ENCODE results near the gene TDRD1.

Gene TDRD1

DNA sequence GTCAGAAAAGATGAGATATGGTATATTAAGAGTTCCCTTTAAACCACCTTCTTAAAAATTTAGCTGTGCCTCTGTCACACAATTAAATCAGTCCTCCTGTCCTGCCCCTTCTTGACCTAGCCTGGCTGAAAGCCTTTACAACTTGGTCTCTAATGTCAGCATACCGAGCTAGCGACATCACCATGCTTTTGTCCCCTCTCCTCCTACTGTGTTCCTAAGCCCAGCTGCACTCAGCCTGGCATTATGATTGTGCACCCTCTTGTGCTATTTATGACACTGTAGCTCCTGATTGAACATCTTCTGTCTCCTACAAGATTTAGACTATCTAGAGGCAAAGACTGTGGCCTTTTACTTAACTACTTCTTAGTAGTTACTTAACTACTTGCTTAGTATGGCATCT is 29.2 kb downstream of the TDRD1 start:
- no peak for DNase-seq (ENCODE audit: low read depth, low spot score)
- ChIA-PET POLR2A (no interaction called here), CTCF (no interaction called here)
- H3K4me3 ChIP-seq (ENCODE audit: low read depth, low read length) = no peak overlapping the region
- TF ChIP-seq, protein P1, sequence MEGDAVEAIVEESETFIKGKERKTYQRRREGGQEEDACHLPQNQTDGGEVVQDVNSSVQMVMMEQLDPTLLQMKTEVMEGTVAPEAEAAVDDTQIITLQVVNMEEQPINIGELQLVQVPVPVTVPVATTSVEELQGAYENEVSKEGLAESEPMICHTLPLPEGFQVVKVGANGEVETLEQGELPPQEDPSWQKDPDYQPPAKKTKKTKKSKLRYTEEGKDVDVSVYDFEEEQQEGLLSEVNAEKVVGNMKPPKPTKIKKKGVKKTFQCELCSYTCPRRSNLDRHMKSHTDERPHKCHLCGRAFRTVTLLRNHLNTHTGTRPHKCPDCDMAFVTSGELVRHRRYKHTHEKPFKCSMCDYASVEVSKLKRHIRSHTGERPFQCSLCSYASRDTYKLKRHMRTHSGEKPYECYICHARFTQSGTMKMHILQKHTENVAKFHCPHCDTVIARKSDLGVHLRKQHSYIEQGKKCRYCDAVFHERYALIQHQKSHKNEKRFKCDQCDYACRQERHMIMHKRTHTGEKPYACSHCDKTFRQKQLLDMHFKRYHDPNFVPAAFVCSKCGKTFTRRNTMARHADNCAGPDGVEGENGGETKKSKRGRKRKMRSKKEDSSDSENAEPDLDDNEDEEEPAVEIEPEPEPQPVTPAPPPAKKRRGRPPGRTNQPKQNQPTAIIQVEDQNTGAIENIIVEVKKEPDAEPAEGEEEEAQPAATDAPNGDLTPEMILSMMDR (IDR thresholded peaks at IDR 0.05; ENCODE audit: insufficient read depth, low read length, missing control alignments) = no peak

DNA sequence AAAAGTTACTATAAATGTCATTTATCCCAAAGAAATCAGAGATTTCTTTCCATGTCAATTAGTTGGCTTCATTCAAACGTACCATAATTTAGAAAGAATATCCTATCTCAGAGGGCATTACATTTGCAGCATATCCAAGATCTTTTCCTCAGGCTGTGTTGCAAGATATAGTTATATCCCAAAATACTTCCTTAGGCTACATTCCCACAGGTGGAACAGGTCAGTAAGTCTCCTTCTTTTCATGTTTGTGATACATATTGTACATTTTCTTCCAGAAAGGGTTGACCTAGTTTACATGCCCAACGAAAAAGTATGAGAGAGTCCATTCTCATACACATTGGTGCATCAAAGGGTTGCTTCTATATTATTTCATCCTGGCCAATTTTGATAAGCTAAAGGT is 33.0 kb downstream of the TDRD1 start:
- CTCF ChIA-PET = no interaction called here
- POLR2A ChIA-PET = no interaction called here
- DNase-seq (ENCODE audit: low read depth, low spot score) = no peak
- TF ChIP-seq, protein P1 (IDR thresholded peaks at IDR 0.05; ENCODE audit: insufficient read depth, low read length, missing control alignments) = no peak
- no peak overlapping the region for H3K4me3 ChIP-seq (ENCODE audit: low read depth, low read length)

DNA sequence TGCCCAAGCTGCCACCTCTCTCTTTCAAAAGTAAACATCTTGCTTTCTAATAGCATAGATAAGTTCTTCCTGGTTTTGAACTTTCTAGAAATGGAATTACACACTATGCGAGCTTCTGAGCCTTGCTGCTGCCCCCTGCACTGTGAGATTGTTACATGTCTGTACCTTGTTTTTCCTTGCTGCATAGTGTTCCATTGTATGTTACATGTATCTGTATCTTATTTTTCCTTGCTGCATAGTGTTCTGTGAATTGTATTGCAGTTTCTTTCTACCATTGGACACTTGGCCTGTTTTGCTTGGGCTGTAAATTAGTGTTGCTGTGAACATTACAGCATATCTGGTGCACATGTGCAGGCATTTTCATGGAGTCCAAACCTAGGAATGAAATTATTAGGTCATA is 35.9 kb downstream of the TDRD1 start:
- no peak overlapping the region for H3K4me3 ChIP-seq (ENCODE audit: low read depth, low read length)
- TF ChIP-seq, protein P1 (IDR thresholded peaks at IDR 0.05; ENCODE audit: insufficient read depth, low read length, missing control alignments) = no peak
- CTCF ChIA-PET = no interaction called here
- POLR2A ChIA-PET = no interaction called here
- no peak for DNase-seq (ENCODE audit: low read depth, low spot score)

DNA sequence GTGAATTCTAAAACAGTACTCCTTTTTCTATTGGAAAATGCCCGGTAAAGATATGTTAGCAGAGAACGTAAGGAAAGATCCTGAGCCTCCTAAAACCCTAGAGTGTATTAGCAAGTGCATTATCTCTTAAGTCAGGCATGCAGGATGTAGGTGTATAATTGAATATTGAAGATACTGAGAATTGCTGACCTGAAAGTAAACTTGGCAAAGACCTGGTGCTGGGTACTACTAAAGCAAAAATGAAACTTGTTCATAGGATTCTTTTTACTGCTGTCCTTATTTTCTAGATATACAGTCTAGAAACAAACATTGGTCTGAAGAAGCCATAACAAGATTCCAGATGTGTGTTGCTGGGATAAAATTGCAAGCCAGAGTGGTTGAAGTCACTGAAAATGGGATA is 41.1 kb downstream of the TDRD1 start:
- ChIA-PET CTCF (no interaction called here), POLR2A (no interaction called here)
- TF ChIP-seq, protein P1 (IDR thresholded peaks at IDR 0.05; ENCODE audit: insufficient read depth, low read length, missing control alignments) = no peak
- no peak for DNase-seq (ENCODE audit: low read depth, low spot score)
- no peak overlapping the region for H3K4me3 ChIP-seq (ENCODE audit: low read depth, low read length)

DNA sequence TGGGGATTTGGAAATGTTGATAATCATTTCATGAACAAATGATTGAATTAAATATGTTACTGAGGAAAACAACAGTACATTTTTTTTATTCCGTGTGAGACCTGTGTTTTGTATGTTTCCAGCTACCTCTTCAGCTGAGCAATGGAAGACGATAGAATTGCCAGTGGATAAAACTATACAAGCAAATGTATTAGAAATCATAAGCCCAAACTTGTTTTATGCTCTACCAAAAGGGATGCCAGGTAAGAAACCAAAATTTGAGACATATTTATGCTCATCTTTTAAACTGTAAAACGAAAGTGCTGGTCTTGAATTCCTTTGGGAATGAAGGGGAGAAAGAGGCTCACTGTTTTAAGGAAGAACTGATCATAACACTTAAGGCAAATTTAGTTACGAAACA is 42.1 kb downstream of the TDRD1 start:
- POLR2A ChIA-PET = no interaction called here
- CTCF ChIA-PET = no interaction called here
- H3K4me3 ChIP-seq (ENCODE audit: low read depth, low read length) = no peak overlapping the region
- no peak for DNase-seq (ENCODE audit: low read depth, low spot score)
- TF ChIP-seq, protein P1 (IDR thresholded peaks at IDR 0.05; ENCODE audit: insufficient read depth, low read length, missing control alignments) = no peak

DNA sequence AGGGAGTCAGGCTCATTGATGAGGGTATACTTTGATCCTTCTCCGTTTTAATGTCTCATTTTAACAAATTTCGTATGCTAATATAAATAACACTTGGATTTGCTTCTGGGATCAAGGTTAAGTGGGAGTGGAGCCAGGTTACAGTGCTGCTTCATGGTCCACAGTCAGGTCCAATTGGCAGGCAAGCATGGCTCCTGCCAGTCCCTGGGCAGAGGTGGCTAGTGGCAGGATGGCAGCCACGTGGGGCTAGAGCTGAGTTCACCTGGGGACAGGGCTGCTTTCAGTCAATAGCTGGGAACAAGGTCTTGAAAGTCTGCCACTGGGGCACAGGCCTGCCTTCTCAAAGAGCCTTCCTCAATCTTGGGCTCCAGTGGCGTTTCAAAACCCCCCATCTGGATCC is 43.9 kb downstream of the TDRD1 start:
- ChIA-PET CTCF (no interaction called here), POLR2A (no interaction called here)
- no peak overlapping the region for H3K4me3 ChIP-seq (ENCODE audit: low read depth, low read length)
- no peak for DNase-seq (ENCODE audit: low read depth, low spot score)
- TF ChIP-seq, protein P1 (IDR thresholded peaks at IDR 0.05; ENCODE audit: insufficient read depth, low read length, missing control alignments) = no peak

Measured in AG04449 (cell line).